IMR-90 (cell line): ENCODE measurements around the gene ERBB4. TPM values are rescaled to one million over a fixed set of nuclear protein-coding genes. Genes with fewer than 3 reads are reported as not detected.

Source experiments
- ATAC-seq: fragments of 200-7000 bp; cut with Tn5 transposase; 2 replicates; pipeline ENCODE4 v1.9.1; 2020; ENCODE audit warnings: low read depth, mild to moderate bottlenecking, moderate library complexity
- Bru-seq: library from RNA; stranded (reverse); fragments of 400-500 nt; gene quantifications from one replicate; lab custom pipeline; 2021; lab: Mats Ljungman, UMichigan
- BruChase-seq, 2 experiments: library from RNA; stranded (reverse); fragments of 400-500 nt; gene quantifications; one replicate each; lab custom pipeline; 2021; lab: Mats Ljungman, UMichigan
- BruUV-seq: library from RNA; stranded (reverse); fragments of 400-500 nt; replicated peaks from 2 replicates; lab custom pipeline; 2021; lab: Mats Ljungman, UMichigan
- CTCF ChIA-PET: fragments of 300-600 bp; formaldehyde crosslinking; extraction: SDS; loops from one replicate; lab custom pipeline; 2021; ENCODE audit warnings: antibody characterized with exemption; lab: Yijun Ruan, JAX
- POLR2A ChIA-PET: fragments of 300-600 bp; sonication (Branson Sonifier 250); formaldehyde crosslinking; loops from one replicate; lab custom pipeline; 2022; ENCODE audit warnings: antibody characterized with exemption; ENCODE audit not compliant: unreplicated experiment; lab: Charles Lee
- DNase-seq: peaks from one replicate; pipeline ENCODE4 v3.0.0; 2013
- H2AFZ ChIP-seq: replicated peaks from 2 replicates; pipeline ENCODE3; 2013; ENCODE audit warnings: low read length, mild to moderate bottlenecking; ENCODE audit not compliant: poor library complexity
- H2AK5ac ChIP-seq: 2 replicates; pipeline ENCODE4 v1.6.1; 2013; ENCODE audit warnings: low read depth, low read length, inconsistent platforms
- H2AK9ac ChIP-seq: replicated peaks from 2 replicates; pipeline ENCODE3; 2013; ENCODE audit warnings: mild to moderate bottlenecking, low read depth, low read length, moderate library complexity; ENCODE audit not compliant: poor library complexity
- H2BK120ac ChIP-seq: 2 replicates; pipeline ENCODE4 v1.6.1; 2013; ENCODE audit warnings: low read depth, low read length, inconsistent platforms
- H2BK15ac ChIP-seq: 3 replicates; pipeline ENCODE4 v1.6.1; 2013; ENCODE audit warnings: low read depth, low read length, inconsistent platforms
- H2BK20ac ChIP-seq: 2 replicates; pipeline ENCODE4 v1.6.1; 2013; ENCODE audit warnings: low read depth, mild to moderate bottlenecking, inconsistent platforms, low read length, moderate library complexity
- H2BK5ac ChIP-seq: 2 replicates; pipeline ENCODE4 v1.6.1; 2013; ENCODE audit warnings: mild to moderate bottlenecking, low read depth, low read length, inconsistent platforms; ENCODE audit not compliant: poor library complexity, severe bottlenecking
- H3K14ac ChIP-seq: replicated peaks from 2 replicates; pipeline ENCODE4 v1.6.1; 2013; ENCODE audit warnings: low read depth, low read length, inconsistent platforms
- H3K18ac ChIP-seq: 2 replicates; pipeline ENCODE4 v1.6.1; 2013; ENCODE audit warnings: low read depth, low read length, control low read depth
- H3K23ac ChIP-seq: 2 replicates; pipeline ENCODE4 v1.6.1; 2013; ENCODE audit warnings: low read depth, low read length, inconsistent platforms
- H3K27ac ChIP-seq: 2 replicates; pipeline ENCODE4 v1.5.1; 2013; ENCODE audit warnings: mild to moderate bottlenecking, control low read depth, low read length; ENCODE audit not compliant: insufficient read depth
- H3K27me3 ChIP-seq: 2 replicates; pipeline ENCODE4 v1.6.1; 2013; ENCODE audit warnings: low read length; ENCODE audit not compliant: control insufficient read depth, insufficient read depth
- H3K36me3 ChIP-seq: 2 replicates; pipeline ENCODE4 v1.6.1; 2013; ENCODE audit warnings: low read length, mixed read lengths; ENCODE audit not compliant: control insufficient read depth, insufficient read depth
- H3K4ac ChIP-seq: 2 replicates; pipeline ENCODE4 v1.6.1; 2013; ENCODE audit warnings: low read depth, low read length, inconsistent platforms
- H3K4me1 ChIP-seq: 2 replicates; pipeline ENCODE4 v1.6.1; 2013; ENCODE audit warnings: low read length, mixed read lengths; ENCODE audit not compliant: control insufficient read depth, insufficient read depth
- H3K4me2 ChIP-seq: 2 replicates; pipeline ENCODE4 v1.6.1; 2013; ENCODE audit warnings: low read depth, mild to moderate bottlenecking, control low read depth, low read length, moderate library complexity
- H3K4me3 ChIP-seq: 2 replicates; pipeline ENCODE4 v1.5.1; 2013; ENCODE audit warnings: low read depth, mild to moderate bottlenecking, control low read depth, low read length, moderate library complexity; ENCODE audit not compliant: insufficient read depth
- H3K56ac ChIP-seq: 2 replicates; pipeline ENCODE4 v1.6.1; 2013; ENCODE audit warnings: low read length, inconsistent platforms; ENCODE audit not compliant: insufficient read depth; ENCODE audit errors: extremely low read depth
- H3K79me1 ChIP-seq, 2 experiments: 2 replicates each; pipeline ENCODE4 v1.6.1; 2013; ENCODE audit warnings: low read length in 2 of 2, inconsistent platforms in 1 of 2, low read depth in 1 of 2
- H3K9ac ChIP-seq: 2 replicates; pipeline ENCODE4 v1.6.1; 2013; ENCODE audit warnings: low read depth, low read length, control low read depth
- H3K9me1 ChIP-seq: 2 replicates; pipeline ENCODE4 v1.6.1; 2013; ENCODE audit warnings: low read length, inconsistent platforms; ENCODE audit not compliant: insufficient read depth
- H3K9me3 ChIP-seq: 2 replicates; pipeline ENCODE4 v1.6.1; 2013; ENCODE audit warnings: low read length; ENCODE audit not compliant: control insufficient read depth, insufficient read depth
- H4K20me1 ChIP-seq: 2 replicates; pipeline ENCODE4 v1.6.1; 2013; ENCODE audit warnings: low read length, inconsistent platforms; ENCODE audit not compliant: insufficient read depth
- H4K5ac ChIP-seq: 2 replicates; pipeline ENCODE4 v1.6.1; 2013; ENCODE audit warnings: mild to moderate bottlenecking, low read depth, low read length, control low read depth
- H4K8ac ChIP-seq, 2 experiments: 2 replicates each; pipeline ENCODE4 v1.6.1; 2013; ENCODE audit warnings: low read depth in 2 of 2, low read length in 2 of 2, control low read depth in 1 of 2, inconsistent platforms in 1 of 2
- H4K91ac ChIP-seq: 2 replicates; pipeline ENCODE4 v1.6.1; 2013; ENCODE audit warnings: low read depth, low read length, inconsistent platforms; ENCODE audit not compliant: insufficient read depth
- BHLHE40 ChIP-seq: fragments of 150-350 bp; IDR thresholded peaks from 2 replicates; pipeline ENCODE4 v1.6.1; 2016; ENCODE audit warnings: mild to moderate bottlenecking, low read depth, low read length
- CEBPB ChIP-seq: IDR thresholded peaks from 2 replicates; pipeline ENCODE4 v1.6.1; 2012; ENCODE audit warnings: low read depth, low read length, improper control_type of control experiment
- CHD1 ChIP-seq: IDR thresholded peaks from 2 replicates; pipeline ENCODE4 v1.6.1; 2012; ENCODE audit warnings: low read depth, low read length, improper control_type of control experiment
- FOS ChIP-seq: fragments of 150-350 bp; IDR thresholded peaks from 2 replicates; pipeline ENCODE4 v1.6.1; 2016; ENCODE audit warnings: low read depth, low read length
- MXI1 ChIP-seq: IDR thresholded peaks from 2 replicates; pipeline ENCODE4 v1.6.1; 2012; ENCODE audit warnings: low read depth, mild to moderate bottlenecking, low read length, moderate library complexity, borderline replicate concordance
- NFE2L2 ChIP-seq: fragments of 150-350 bp; IDR thresholded peaks from 2 replicates; pipeline ENCODE4 v1.6.1; 2016; ENCODE audit warnings: low read depth, mild to moderate bottlenecking, low read length
- RFX5 ChIP-seq: IDR thresholded peaks from 2 replicates; pipeline ENCODE4 v1.8.0; 2012; ENCODE audit warnings: low read depth, mild to moderate bottlenecking, low read length, moderate library complexity
- SMC3 ChIP-seq: fragments of 150-350 bp; IDR thresholded peaks from 2 replicates; pipeline ENCODE4 v1.6.1; 2016; ENCODE audit warnings: low read depth, mild to moderate bottlenecking, antibody characterized with exemption, low read length, moderate library complexity
- WGBS, 2 experiments: methylation state at CpG; one replicate each; pipeline versions ENCODE4 v1.1.5 to v1.1.7; 2013; ENCODE audit warnings: missing lambda C conversion rate in 2 of 2; ENCODE audit not compliant: insufficient read length in 1 of 2; ENCODE audit errors: extremely low coverage in 2 of 2; 5-methylcytosine and 5-hydroxymethylcytosine counted together
- dilution Hi-C: fragments of 300-500 bp; cut with HindIII; formaldehyde crosslinking; loops from one replicate; pipeline ENCODE4 v1.14.3; 2018; ENCODE audit warnings: low sequenced_read_pairs; ENCODE audit not compliant: unreplicated experiment
- in situ Hi-C: fragments of 300-500 bp; cut with MboI; formaldehyde crosslinking; loops from 3 replicates; pipeline ENCODE4 v1.14.3; 2019; ENCODE audit warnings: low sequenced_read_pairs, inconsistent platforms, mixed read lengths
- intact Hi-C: fragments of 100-400 bp; cut with micrococcal nuclease; formaldehyde crosslinking; loops from 2 replicates; pipeline ENCODE4 v1.10.0; 2022
- long read RNA-seq: library from polyadenylated mRNA; unstranded; transcript quantifications from one replicate; pipeline ENCODE4 v2.0.0, GENCODE V29; 2021; ENCODE audit not compliant: unreplicated experiment
- polyA plus RNA-seq, 3 experiments: library from polyadenylated mRNA; depleted of rRNA; stranded (reverse); fragments of >200 nt; gene quantifications; 2 replicates each; pipeline ENCODE4 v1.2.3, GENCODE V29; 2012; ENCODE audit warnings: low replicate concordance in 1 of 3
- total RNA-seq: library from RNA; depleted of rRNA; stranded (reverse); fragments of >200 nt; gene quantifications from 2 replicates; pipeline ENCODE4 v1.2.3, GENCODE V29; 2012; rRNA removed
- TF ChIP-seq, protein P1 (sequence below): fragments of 150-350 bp; IDR thresholded peaks from 2 replicates; pipeline ENCODE4 v1.6.1; 2016; ENCODE audit warnings: low read depth, mild to moderate bottlenecking, low read length, moderate library complexity, borderline replicate concordance
- TF ChIP-seq, protein P2 (sequence below): fragments of 150-350 bp; IDR thresholded peaks from 2 replicates; pipeline ENCODE4 v1.6.1; 2017; ENCODE audit warnings: mild to moderate bottlenecking, antibody characterized with exemption, low read length, low read depth

The ERBB4 gene
- total RNA-seq: not detected in 2 replicates
- not detected in 2 replicates for polyA plus RNA-seq (2012; rRNA removed)
- not detected in 2 replicates for polyA plus RNA-seq (2012; cell fraction: cytosol; rRNA removed)
- polyA plus RNA-seq (2012; cell fraction: nucleus; rRNA removed; ENCODE audit: low replicate concordance): not detected in 2 replicates
- Bru-seq, nascent RNA: percentile 13 among the genes with signal in this experiment
- percentile 14 among the genes with signal in this experiment for BruChase-seq, experiment 1, labeled RNA remaining after a 6-hour chase
- percentile 12 among the genes with signal in this experiment for BruChase-seq, experiment 2, labeled RNA remaining after a 2-hour chase
- long read RNA-seq: 0 reads

DNA sequence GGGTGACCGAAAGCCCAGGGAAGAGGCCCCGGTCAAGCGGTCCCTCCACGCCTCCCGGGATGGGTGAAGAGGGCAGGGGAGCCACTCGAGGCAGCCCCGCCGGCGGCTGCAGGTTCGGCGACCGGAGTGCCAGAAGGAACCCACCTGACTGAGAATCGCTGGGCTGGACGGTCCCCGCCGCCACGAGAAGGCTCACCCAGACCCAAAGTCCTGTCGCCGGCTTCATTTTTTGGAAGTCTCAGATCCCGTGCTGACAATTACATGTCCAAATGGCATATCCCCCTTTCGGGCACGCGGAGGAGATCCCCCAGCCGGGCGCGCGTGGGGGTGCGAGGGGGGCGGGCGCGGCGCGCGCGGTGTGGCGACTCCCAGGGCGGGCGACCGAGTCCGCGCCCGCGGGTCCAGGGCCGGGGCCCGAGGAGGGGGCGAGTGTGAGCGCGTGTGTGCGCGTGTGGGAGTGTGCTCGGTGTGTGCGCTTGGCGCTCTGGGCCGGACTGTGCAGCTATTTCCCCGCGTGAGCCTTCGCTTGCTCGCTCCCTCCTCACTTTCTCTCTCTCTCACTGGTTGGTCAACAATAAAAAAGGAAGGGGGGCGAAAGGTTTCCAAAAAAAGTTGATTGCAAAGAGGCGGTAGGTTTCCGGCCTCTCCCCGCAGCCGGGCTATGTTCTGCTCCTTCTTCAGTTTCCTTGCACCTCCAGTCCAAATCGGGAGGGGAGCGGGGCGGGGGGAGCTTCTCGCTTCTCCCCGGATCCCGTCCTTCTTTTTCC is at the start of gene ERBB4:
Gene ERBB4 (minus strand): TSS at position 498 of the 767 bp plus-strand sequence. CDS start 272 bp downstream, at position 226.
- Histone ChIP-seq H4K20me1 (no peaks in the 10 kb centered on the region), H3K4ac (no peak within 1 kb of the TSS), H3K27me3 (peaks cover 42% of the 10 kb centered on the region), H3K14ac (no peak within 1 kb of the TSS), H3K36me3 (no peaks in the 10 kb centered on the region), H3K27ac (no peak within 1 kb of the TSS), H3K18ac (no peak within 1 kb of the TSS), H2BK5ac (no peak within 1 kb of the TSS), H4K8ac (no peak within 1 kb of the TSS), H2BK120ac (no peak within 1 kb of the TSS), H3K4me1 (peaks cover 3% of the 10 kb centered on the region; the same call in 1 of the 2 replicates), H2AK9ac (no peak within 1 kb of the TSS), H3K4me2 (peak within 1 kb of the TSS; percentile 86), H2BK20ac (no peak within 1 kb of the TSS), H3K56ac (no peak within 1 kb of the TSS), H3K9me3 (no peaks in the 10 kb centered on the region), H3K9ac (no peak within 1 kb of the TSS), H4K91ac (no peak within 1 kb of the TSS), H3K79me1 (no peaks in the 10 kb centered on the region), H2BK15ac (no peak within 1 kb of the TSS), H2AFZ (peak within 1 kb of the TSS; percentile 81), H2AK5ac (no peak within 1 kb of the TSS), H3K4me3 (peak within 1 kb of the TSS; percentile 43), H4K5ac (no peak within 1 kb of the TSS), H3K23ac (no peak within 1 kb of the TSS), H3K9me1 (no peaks in the 10 kb centered on the region)
- DNase-seq: no peak
- BruUV-seq: no TSS peak
- in situ Hi-C loops (no loop called here), dilution Hi-C loops (no loop called here), intact Hi-C loops (no loop called here)
- ChIA-PET CTCF (interaction anchor here (0.6 to 1.0 kb wide), 3 partner anchors 9 to 1017 kb away, joined by 3 to 7 read pairs (median 4); no protein-coding TSS in a partner anchor), POLR2A (no interaction called here)
- peak; percentile 60 for ATAC-seq
- WGBS, 2 experiments: 0% methylated on average over 20 of the region's 69 CpGs; no CpG with 5 or more reads in 1 of the 2 experiments
- TF ChIP-seq CEBPB: no peak
- no peak for TF ChIP-seq FOS
- no peak for TF ChIP-seq NFE2L2
- no peak for TF ChIP-seq SMC3
- TF ChIP-seq CHD1: no peak
- TF ChIP-seq BHLHE40: no peak
- no peak for TF ChIP-seq MXI1
- TF ChIP-seq, protein P1, sequence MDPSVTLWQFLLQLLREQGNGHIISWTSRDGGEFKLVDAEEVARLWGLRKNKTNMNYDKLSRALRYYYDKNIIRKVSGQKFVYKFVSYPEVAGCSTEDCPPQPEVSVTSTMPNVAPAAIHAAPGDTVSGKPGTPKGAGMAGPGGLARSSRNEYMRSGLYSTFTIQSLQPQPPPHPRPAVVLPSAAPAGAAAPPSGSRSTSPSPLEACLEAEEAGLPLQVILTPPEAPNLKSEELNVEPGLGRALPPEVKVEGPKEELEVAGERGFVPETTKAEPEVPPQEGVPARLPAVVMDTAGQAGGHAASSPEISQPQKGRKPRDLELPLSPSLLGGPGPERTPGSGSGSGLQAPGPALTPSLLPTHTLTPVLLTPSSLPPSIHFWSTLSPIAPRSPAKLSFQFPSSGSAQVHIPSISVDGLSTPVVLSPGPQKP: no peak
- TF ChIP-seq RFX5: no peak
- TF ChIP-seq, protein P2, sequence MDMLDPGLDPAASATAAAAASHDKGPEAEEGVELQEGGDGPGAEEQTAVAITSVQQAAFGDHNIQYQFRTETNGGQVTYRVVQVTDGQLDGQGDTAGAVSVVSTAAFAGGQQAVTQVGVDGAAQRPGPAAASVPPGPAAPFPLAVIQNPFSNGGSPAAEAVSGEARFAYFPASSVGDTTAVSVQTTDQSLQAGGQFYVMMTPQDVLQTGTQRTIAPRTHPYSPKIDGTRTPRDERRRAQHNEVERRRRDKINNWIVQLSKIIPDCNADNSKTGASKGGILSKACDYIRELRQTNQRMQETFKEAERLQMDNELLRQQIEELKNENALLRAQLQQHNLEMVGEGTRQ: no peak
